Testis (tissue), 2 donors: Measurements from ENCODE around the gene SPDL1.

Experiments used
- POLR2A ChIP-seq: fragments of 450-650 bp; IDR thresholded peaks from one replicate; pipeline ENCODE4 v1.6.1; 2017; ENCODE audit warnings: antibody characterized with exemption, mild to moderate bottlenecking, moderate library complexity
- TF ChIP-seq, protein P1 (sequence below), 3 experiments: fragments of 450-650 bp in 2 of 3; fragments of 200-600 bp in 1 of 3; sonication (generic) in 1 of 3; IDR thresholded peaks; one replicate each; pipeline ENCODE4 v1.5.1; 2016 to 2019; ENCODE audit warnings: antibody characterized with exemption in 3 of 3, mild to moderate bottlenecking in 2 of 3, moderate library complexity in 1 of 3

DNA sequence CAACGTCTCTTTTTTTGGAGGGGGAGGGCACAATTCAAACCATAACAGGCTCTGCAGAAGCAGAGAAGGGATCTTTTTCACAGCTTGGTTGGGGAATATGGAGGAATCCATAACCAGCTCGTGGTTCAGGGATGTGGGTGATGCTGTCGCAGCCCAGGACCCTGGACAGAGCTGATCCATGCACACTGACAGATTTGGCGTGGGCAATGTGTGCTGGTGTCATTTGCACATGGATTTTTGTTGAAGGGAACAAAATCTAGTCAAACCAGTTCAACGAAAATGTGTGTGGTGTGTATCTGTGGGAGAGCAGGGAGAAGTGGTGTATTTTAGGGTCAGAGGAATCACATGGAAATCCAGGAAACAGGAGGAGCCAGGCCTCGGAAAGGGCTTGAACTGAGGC is 57.7 kb downstream of the SPDL1 start:
- TF ChIP-seq, protein P1, sequence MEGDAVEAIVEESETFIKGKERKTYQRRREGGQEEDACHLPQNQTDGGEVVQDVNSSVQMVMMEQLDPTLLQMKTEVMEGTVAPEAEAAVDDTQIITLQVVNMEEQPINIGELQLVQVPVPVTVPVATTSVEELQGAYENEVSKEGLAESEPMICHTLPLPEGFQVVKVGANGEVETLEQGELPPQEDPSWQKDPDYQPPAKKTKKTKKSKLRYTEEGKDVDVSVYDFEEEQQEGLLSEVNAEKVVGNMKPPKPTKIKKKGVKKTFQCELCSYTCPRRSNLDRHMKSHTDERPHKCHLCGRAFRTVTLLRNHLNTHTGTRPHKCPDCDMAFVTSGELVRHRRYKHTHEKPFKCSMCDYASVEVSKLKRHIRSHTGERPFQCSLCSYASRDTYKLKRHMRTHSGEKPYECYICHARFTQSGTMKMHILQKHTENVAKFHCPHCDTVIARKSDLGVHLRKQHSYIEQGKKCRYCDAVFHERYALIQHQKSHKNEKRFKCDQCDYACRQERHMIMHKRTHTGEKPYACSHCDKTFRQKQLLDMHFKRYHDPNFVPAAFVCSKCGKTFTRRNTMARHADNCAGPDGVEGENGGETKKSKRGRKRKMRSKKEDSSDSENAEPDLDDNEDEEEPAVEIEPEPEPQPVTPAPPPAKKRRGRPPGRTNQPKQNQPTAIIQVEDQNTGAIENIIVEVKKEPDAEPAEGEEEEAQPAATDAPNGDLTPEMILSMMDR (IDR thresholded peaks at IDR 0.05) = no peak
- TF ChIP-seq POLR2A = no peak
